K562 (cell line): ENCODE results near the gene CHAC1. TPM values are rescaled to one million over a fixed set of nuclear protein-coding genes. Genes with fewer than 3 reads are reported as not detected.

Experiments used
- ATF1 ChIP-seq, 2 experiments: fragments of 450-650 bp in 1 of 2; IDR thresholded peaks; 2 replicates each; pipeline ENCODE4 v1.6.1; 2016; ENCODE audit warnings: missing compliant biosample characterization in 1 of 2, missing genetic modification characterization in 1 of 2
- CTCFL ChIP-seq: IDR thresholded peaks from 2 replicates; pipeline ENCODE4 v1.6.1; 2011; ENCODE audit warnings: borderline replicate concordance, low read depth, mild to moderate bottlenecking, moderate library complexity, low read length; ENCODE audit not compliant: insufficient read depth, poor library complexity, severe bottlenecking
- NFIC ChIP-seq: fragments of 450-650 bp; IDR thresholded peaks from 2 replicates; pipeline ENCODE4 v1.6.1; 2017; ENCODE audit warnings: mild to moderate bottlenecking, inconsistent platforms
- NR3C1 ChIP-seq: sonication (generic); formaldehyde crosslinking; IDR thresholded peaks from 2 replicates; pipeline ENCODE4 v1.8.1; 2022; ENCODE audit warnings: missing genetic modification reagents
- PHF8 ChIP-seq: fragments of 200-600 bp; sonication (generic); IDR thresholded peaks from 2 replicates; pipeline ENCODE4 v1.6.1; 2012; ENCODE audit warnings: mixed run types, mild to moderate bottlenecking, inconsistent platforms, low read length, moderate library complexity, borderline replicate concordance
- POLR2H ChIP-seq: IDR thresholded peaks from 2 replicates; pipeline ENCODE4 v1.6.1; 2016; ENCODE audit warnings: missing genetic modification characterization, low read depth, mild to moderate bottlenecking, control low read depth, missing compliant biosample characterization, moderate library complexity
- SMAD3 ChIP-seq: fragments of 450-650 bp; formaldehyde crosslinking; conservative IDR thresholded peaks from 2 replicates; pipeline ENCODE4 v1.4.0; 2020; ENCODE audit warnings: mild to moderate bottlenecking
- STAT5A ChIP-seq: IDR thresholded peaks from 2 replicates; pipeline ENCODE4 v1.6.1; 2012; ENCODE audit warnings: low read length, inconsistent platforms, borderline replicate concordance
- TCF7 ChIP-seq: sonication (generic); IDR thresholded peaks from 2 replicates; pipeline ENCODE4 v1.6.1; 2016; ENCODE audit warnings: antibody characterized with exemption, borderline replicate concordance
- ZBTB1 ChIP-seq: sonication (generic); formaldehyde crosslinking; IDR thresholded peaks from 2 replicates; pipeline ENCODE4 v1.8.1; 2023; ENCODE audit warnings: missing genetic modification reagents, low read depth, mild to moderate bottlenecking, borderline replicate concordance
- ZKSCAN8 ChIP-seq: fragments of 200-800 bp; sonication (Bioruptor generic); IDR thresholded peaks from 2 replicates; pipeline ENCODE4 v1.6.1; 2016; ENCODE audit warnings: missing genetic modification characterization, missing compliant biosample characterization
- ZNF143 ChIP-seq: sonication (generic); formaldehyde crosslinking; IDR thresholded peaks from 2 replicates; pipeline ENCODE4 v1.9.0; 2022; ENCODE audit warnings: mild to moderate bottlenecking, missing genetic modification reagents
- ZNF586 ChIP-seq: fragments of 450-650 bp; formaldehyde crosslinking; conservative IDR thresholded peaks from 2 replicates; pipeline ENCODE4 v1.4.0; 2020; ENCODE audit warnings: mild to moderate bottlenecking, moderate library complexity
- polyA plus RNA-seq, 8 experiments: library from polyadenylated mRNA; depleted of rRNA in 4 of 8; stranded (reverse) in 5 of 8; unstranded in 3 of 8; fragments of >200 nt; fragmentation: Nextera tagmentation in 2 of 8; fragmentation: Illumina TruSeq in 1 of 8; extraction: Ambion mirVana in 2 of 8; extraction: Trizol in 1 of 8; gene quantifications; 2 replicates each; pipeline versions ENCODE4 v1.2.1 to v1.2.3, GENCODE V29; 2011 to 2014; ENCODE audit warnings: inconsistent platforms in 1 of 8, missing spikeins in 1 of 8
- total RNA-seq, 7 experiments: library from RNA; depleted of rRNA in 6 of 7; stranded (reverse); fragments of >200 nt in 6 of 7; fragmentation: Illumina TruSeq in 2 of 7; extraction: Trizol in 2 of 7; gene quantifications; 2 replicates each; pipeline versions ENCODE4 v1.2.1 to v1.2.3, GENCODE V29; 2011 to 2021; ENCODE audit warnings: low replicate concordance in 1 of 7
- TF ChIP-seq, protein P1 (sequence below): fragments of 250-450 bp; sonication (Bioruptor Pico); IDR thresholded peaks from 2 replicates; pipeline ENCODE4 v1.5.0; 2021; ENCODE audit warnings: mild to moderate bottlenecking, borderline replicate concordance

Gene CHAC1
- total and polyA plus RNA-seq, 9 of the 15 experiments (the other 6 are each of a cell fraction or from before 2014, with no cell fraction given) = 0.47 to 39.0 (median 7.5) TPM

DNA sequence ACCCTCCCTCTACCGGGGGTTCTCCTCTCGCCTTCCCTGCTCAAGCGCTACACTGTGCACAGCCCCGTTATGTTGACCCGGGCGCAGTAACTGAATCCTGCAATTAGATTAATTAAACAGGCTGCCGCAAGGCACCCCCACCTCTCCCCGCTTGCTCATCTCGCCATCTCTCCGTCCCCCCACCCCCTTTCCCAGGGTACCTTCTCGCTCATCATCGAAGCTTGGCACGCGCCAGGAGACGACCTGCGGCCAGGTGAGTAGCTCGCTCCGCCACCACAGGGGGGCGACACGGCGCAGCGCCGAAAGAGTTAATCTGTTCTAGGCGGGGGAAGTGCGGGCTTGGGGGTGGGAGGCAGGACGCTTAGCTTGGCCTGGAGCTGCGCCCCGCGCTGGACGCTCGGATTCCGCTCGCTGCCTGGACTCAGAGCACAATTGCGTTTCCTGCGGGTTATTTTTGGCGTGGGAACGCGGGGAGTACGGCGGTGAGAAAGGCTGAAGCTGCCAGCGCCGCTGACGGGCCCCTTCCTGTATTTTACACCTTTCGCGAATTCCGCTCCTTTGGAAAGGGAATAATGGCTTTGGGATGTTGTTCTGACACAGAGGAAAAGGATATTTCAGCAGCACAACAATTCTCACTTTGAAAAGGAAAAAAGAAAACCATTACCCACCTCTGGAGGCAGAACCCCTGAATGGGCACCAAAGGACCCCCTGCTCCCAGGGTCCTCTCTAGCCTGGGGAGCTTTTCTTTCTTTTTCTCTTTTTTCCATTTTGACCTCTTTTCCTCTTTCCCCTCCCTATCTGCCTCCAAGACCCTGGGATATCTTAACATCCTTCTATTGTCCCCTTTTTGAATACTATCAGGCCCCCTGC is 22.6 kb upstream of the CHAC1 start (continued):
- TF ChIP-seq, protein P1, sequence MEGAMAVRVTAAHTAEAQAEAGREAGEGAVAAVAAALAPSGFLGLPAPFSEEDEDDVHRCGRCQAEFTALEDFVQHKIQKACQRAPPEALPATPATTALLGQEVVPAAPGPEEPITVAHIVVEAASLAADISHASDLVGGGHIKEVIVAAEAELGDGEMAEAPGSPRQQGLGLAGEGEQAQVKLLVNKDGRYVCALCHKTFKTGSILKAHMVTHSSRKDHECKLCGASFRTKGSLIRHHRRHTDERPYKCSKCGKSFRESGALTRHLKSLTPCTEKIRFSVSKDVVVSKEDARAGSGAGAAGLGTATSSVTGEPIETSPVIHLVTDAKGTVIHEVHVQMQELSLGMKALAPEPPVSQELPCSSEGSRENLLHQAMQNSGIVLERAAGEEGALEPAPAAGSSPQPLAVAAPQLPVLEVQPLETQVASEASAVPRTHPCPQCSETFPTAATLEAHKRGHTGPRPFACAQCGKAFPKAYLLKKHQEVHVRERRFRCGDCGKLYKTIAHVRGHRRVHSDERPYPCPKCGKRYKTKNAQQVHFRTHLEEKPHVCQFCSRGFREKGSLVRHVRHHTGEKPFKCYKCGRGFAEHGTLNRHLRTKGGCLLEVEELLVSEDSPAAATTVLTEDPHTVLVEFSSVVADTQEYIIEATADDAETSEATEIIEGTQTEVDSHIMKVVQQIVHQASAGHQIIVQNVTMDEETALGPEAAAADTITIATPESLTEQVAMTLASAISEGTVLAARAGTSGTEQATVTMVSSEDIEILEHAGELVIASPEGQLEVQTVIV (CRISPR knock-in tag) = no peak
- no peak for TF ChIP-seq ZBTB1 (CRISPR knock-in tag)
- no peak for TF ChIP-seq SMAD3 (CRISPR knock-in tag)
- TF ChIP-seq CTCFL = peak; percentile 98
- peak; percentile 24; the same call in 1 of the 2 replicates for TF ChIP-seq PHF8
- TF ChIP-seq TCF7 = no peak
- TF ChIP-seq NFIC = peak; percentile 43; the same call in 1 of the 2 replicates
- TF ChIP-seq ZKSCAN8 (CRISPR knock-in tag) = no peak
- TF ChIP-seq ZNF143 (CRISPR knock-in tag) = no peak
- TF ChIP-seq ATF1 (CRISPR knock-in tag; IDR thresholded peaks at IDR 0.05) = no peak
- TF ChIP-seq ATF1 (tag; IDR thresholded peaks at IDR 0.05) = 0 out of 2 replicates have a peak, but pooled peaks have one; percentile 9
- TF ChIP-seq STAT5A = no peak
- no peak for TF ChIP-seq ZNF586 (CRISPR knock-in tag)
- no peak for TF ChIP-seq NR3C1 (CRISPR knock-in tag)
- no peak for TF ChIP-seq POLR2H (tag)
